GM19397 (cell line): Measurements from ENCODE around the gene ALDH1L1.

Source experiments
- ATAC-seq: cut with Tn5 transposase; IDR thresholded peaks from one replicate; pipeline ENCODE4 v1.9.1; 2021; ENCODE audit warnings: mild to moderate bottlenecking, moderate library complexity; ENCODE audit not compliant: unreplicated experiment

Gene ALDH1L1

GRCh38 chr3:126155819-126156218, 24.6 kb downstream of the ALDH1L1 start:
- no peak for ATAC-seq

DNA sequence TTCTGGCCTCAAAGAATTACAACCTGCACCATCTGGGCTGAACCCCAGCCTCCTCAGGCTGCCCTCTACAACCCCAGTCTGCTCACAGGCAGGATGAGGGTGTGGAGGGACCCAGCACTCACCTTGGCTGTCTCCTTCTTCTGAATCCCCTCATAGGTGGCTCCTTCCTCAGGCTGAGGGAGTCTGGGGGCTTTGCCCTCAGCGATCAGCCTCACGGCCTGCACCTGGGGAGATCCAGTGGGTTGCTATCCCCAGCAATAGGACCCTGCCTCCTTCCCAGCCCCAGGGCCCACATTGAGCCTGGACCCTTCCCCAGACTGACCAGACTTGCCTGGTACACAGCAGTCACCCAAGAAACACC, 25.1 kb downstream of the ALDH1L1 start:
- no peak for ATAC-seq

DNA sequence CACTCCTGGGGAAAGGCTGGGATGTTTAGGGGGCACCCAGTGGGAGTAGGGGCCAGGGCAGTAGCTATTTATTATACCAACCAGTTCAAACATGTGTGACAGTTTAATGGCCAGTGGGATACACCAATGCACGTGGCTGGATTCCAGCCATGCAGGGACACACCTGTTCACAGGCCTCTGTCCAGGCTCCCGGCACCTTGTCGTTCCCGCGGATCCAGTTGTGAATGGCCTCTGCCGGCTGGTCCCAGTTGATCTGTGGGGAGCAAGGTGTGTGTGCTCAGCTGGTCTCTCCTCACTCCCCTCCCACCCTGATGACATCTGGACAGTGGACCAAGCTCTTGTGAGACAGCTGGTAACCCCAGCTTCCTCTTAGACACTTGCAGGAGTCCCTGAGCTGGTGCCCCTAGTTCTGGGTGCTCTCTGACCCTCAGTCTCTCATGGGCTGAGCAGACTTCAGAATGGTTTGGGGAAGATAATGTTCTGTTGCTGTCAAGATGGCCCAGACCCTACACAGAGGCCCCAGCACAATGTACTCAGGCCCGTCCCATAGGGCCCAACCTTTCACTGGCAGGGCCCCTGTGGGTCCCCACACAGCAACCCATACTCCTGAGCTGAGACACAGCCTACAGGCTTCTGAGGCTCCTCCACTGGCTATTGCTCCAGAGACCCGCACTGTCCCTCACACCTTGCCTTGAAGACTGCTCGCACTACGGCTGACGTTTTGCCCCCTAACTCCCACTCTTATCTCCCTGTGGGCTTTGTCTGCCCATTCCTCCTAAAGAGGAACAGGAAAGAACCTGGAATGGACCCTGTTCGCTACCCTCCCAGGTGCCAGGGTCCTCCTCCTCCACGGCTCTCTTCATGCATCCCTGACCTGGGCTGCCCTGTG, 25.8 kb downstream of the ALDH1L1 start:
- ATAC-seq = no peak

DNA sequence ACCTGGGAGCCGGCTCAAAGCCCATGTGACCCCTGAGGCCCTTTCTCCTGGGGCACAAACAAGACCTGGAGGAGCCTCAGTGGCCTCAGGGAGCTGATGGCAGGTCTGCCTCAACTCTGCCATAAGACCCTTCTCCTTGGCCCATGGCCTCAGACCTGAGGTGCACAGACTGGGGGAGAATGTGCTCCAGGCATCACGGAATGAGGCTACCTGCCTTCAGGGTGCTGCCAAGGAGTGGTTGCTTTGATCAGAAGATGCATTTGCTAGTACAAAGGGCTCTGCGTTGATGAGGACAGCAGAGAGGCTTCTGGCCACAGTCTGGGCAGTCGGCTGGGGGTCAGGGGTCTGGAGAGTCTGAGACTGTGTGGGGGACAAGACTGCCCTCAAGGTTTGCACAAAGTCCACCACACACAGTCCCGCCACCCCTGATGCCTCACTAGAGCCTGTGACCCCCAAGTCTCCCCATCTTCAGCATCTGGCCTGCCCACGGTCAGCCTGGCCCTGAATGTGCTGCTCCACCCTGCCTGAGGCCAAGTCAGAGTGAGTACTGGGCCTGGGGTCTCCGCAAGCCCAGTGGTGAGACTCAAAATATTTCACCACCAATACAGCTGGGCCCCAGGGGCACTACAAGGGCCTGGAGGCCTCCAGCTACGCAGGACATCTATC, 26.6 kb downstream of the ALDH1L1 start:
- no peak for ATAC-seq

DNA sequence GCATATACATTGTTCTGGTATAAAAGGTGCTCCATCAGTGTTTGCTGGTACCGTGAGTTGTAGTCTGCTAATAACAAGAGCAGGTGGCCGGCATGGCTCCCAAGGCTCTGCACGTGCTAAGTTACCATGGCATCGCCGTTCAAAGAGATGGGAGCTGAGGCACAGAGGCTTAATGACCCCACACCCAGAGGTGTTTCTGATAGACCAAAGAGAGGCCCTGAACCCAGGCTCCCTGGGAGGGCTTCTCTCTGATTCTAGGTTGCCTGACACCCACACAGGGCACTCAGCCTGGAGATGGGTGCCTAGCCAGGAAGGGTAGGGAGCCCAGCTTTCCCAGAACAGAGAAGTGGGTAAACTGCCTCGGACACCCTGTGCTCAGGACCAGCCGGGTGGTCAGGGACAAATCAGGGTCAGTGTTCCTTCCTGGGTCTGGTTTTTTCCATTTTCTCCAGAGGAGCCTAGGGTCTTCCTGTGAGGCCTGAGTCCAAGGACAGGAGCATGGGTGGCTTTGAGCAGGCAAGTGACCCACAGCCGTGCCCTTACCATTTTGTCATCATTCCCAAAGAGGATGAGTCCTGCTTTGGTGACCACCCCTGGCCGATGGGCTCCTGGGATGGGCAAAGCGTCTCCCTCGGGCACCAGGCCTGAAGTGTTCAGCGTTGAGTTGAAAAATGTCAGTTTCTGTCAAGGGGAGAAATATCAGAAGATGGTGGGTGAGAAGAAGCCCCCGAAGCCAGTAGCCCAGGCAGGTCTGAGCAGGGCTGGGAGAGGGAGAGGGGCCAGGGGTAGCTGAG, 27.3 kb downstream of the ALDH1L1 start:
- ATAC-seq = no peak

DNA sequence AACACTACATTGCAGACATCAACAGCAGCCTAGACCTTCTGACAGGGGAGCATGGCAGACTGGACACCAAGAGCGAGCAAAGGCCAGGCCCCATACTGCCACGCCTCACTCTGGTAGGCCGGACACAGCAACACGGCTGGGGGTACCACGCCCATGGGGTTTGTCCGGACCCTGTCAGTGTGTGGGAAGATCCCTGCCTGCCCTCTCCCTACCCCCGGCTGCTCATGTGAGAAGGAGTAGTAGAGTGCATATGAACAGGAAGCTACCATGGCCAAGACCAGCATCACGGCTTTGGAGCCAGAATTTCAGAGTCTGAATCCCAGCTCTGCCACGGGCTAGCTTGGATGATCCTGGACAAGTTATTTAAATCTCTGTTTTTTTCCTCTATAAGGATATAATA, 27.9 kb downstream of the ALDH1L1 start:
- ATAC-seq = no peak

DNA sequence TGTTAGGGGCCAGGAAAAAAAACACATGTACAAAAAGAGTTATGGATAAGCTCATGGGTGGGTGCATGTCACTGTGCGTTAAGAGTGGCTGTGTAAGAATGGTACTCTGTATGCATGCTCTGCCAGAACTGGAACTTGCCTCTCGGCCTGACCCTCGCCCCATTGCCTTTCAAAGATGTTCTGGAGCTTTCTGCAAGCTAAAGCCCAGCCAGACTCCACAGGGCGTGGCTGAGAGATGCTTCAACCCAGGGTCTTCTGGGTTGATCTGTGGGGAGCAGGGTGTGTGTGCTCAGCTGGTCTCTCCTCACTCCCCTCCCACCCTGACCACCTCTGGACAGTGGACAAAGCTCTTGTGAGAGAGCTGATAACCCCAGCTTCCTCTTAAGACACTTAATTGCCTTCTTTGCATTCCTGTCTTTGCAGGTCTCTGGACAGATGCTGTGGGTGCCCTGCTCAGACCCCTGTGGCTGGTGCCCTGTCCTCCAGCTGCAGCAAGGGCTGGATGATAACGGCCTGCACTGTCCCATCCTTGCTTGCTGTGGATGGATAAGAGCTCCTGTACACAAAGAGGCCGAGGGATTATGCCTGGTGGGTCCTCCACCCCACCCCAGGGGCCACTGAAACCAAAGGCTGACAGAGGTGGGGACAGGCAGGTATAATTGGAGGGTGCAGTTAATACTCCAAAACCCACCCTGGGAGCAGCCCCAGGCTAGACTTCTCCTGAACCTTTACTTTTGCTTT, 28.7 kb downstream of the ALDH1L1 start:
- no peak for ATAC-seq

DNA sequence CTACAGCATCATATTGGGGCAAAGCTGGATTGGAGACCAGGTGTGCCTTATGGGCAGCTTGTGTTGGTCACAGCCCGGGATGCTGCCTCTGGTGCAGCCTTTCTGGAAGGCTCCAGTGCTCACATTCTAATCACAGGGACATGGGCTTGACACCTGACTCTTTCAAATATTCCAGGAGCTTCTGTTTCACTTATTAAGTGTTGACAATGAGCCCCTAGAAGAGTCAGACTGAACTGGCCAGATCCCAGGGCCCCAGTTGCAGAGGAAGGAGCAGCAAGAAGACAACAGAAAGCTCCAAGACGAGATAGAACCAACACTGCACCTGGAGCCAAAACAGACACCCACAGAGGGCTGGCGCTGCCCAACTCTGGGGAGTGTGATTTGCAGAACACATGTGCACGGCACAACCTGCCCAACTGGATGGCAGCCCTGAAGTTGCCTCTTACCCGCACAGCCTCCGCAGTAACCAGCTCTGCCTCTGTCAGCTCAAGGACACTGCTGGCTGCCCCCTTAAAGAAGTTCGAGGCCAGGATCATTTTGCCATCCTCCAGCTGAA, 30.3 kb downstream of the ALDH1L1 start:
- ATAC-seq = no peak

DNA sequence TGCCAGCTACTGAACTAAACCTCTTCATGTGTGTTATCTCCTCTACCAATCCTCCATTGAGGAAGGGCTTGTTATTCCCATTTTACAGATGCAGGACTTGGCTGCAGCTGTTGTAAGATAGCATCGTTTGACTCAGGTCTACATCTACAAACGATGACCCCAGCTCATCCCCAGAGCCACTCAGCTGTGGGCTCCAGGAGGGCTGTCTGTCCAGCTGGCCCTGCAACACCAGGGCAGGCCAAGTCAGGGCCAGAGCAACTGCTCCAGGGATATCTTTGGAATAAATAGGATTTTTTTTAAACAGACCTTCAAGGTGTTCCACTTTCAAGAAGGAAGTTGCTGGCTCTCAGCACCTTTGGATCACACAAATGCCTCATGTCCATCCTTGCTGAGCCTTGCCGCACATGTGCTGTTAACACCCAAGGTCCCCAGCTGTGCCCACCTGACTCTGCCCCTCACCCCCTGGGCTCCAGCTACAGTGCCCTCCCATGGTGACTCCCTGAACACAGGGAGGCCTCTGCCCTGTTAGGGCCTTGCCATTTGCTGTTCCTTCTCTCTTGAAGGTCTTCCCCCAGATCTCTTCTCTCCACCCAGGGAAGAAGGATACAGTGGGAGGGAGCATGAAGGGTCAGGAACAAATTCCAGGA, 31.0 kb downstream of the ALDH1L1 start:
- ATAC-seq = no peak

GRCh38 chr3:126147932-126148683, 32.3 kb downstream of the ALDH1L1 start:
- no peak for ATAC-seq

DNA sequence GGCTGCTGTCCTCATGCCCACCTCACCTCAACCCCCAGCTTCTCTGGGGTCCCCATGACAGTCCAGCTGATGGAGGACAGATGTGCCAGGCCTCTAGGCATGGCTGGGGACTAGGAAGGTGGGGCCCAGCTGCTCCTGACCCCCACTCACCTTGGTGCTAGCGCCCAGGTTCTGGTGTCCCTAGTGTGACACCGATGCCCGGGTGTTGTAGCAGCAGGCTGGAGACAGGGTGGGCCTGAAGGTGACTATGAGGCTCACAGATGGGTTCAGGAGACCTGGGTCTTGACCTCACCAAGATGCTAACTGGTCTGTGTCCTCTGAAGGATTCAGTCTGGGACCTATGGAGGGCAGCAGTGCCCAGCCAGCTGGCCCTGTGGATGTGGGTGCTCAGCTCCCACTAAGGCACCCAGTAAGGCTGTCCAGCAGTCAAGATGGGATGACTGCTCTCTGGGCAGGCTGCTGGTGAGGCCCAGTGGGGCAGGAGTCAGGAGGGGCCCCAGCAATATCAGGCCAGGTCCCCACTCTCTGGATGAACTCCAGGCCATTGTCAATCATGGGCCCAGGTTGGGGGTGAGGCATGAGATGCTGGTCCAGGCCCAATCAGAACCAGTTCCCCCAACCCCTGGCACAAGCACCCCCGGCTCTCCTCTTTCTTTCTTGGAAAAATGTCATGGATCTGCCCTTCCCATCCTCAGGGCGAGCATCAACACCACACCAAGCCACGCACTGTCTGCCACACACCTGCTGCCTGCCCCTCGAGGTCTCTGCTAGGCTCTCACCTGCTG, 33.0 kb downstream of the ALDH1L1 start:
- no peak for ATAC-seq

GRCh38 chr3:126146525-126147146, 33.8 kb downstream of the ALDH1L1 start:
- no peak for ATAC-seq

GRCh38 chr3:126146034-126146433, 34.4 kb downstream of the ALDH1L1 start:
- no peak for ATAC-seq

GRCh38 chr3:126142652-126143051, 37.7 kb downstream of the ALDH1L1 start:
- no peak for ATAC-seq

GRCh38 chr3:126137490-126138130, 42.8 kb downstream of the ALDH1L1 start:
- ATAC-seq = no peak

- no peak for ATAC-seq
Observed at GRCh38 chr3:126136428-126137220, 43.8 kb downstream of the ALDH1L1 start.
